VCaP (cell line): ENCODE data around the gene PTDSS2.

Experiments used
- H3K27ac ChIP-seq: fragments of 450-650 bp; 2 replicates; pipeline ENCODE4 v1.5.1; 2017
- CTCF ChIP-seq: fragments of 450-650 bp; conservative IDR thresholded peaks from 2 replicates; pipeline ENCODE4 v1.5.1; 2017; ENCODE audit warnings: mild to moderate bottlenecking, moderate library complexity

PTDSS2 gene

DNA sequence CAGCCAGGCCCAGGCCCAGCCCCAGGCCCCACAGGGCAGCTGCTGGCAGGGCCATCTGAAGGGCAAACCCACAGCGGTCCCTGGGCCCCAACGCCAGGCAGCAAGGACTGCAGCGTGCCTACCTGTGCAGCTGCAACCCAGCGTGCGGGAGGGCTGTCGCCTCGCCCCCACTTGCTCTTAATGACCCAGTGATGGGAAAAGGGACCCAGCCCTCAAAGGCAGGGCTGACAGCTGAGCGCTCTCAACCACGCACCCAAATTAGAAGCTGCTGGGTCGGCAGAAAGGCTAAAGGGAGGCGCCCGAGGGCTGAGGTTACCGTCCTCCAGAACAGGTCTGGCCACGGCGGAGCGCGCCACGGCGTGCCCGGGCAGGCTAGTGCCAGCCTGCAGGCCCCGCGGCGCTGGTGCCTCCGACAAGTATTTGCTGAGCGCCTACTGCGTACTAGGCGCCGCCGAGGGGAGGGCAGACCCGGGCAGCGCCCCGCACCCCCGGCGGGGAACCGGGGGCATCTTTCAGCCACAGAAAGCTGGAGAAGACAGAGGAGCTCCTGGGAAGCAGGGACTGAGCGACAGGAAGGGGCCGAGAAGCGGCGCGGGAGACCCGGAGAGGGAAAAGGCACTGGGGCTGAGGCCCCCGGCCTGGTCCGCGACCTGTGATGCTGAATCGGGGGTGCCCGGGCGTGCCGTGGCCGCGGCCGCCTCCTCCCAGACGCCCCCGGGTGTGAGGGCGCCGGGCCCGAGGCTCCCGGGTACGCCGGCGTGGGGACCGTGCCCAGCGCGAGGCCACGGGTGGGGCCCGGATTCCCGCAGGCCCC, 84.5 kb downstream of the PTDSS2 start:
- TF ChIP-seq CTCF = no peak
- H3K27ac ChIP-seq = peak overlapping the region; percentile 86

DNA sequence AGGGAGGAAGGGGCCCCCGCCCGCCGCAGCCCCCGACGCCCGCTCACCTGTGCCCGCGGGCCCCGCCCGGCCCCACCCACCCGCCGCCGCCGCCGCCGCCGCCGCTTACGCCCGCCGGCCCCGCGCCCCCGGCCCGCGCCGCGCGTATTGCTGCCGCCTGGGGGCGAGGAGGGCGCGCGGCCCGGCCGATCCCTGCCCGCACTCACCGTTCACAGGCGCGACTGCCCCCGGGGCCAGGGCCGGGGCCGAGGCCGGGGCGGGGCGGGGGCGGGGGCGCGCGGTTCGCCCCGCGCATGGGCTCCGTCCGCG, 85.1 kb downstream of the PTDSS2 start:
- H3K27ac ChIP-seq = peak overlapping the region; percentile 86
- no peak; the same call in 1 of the 2 replicates for TF ChIP-seq CTCF

GRCh38 chr11:535519-536454, 85.7 kb downstream of the PTDSS2 start, which contains the start of gene HRAS:
Gene HRAS (minus strand): TSS chr11:535576.
- H3K27ac ChIP-seq = peak within 1 kb of the TSS; percentile 86
- no peak for TF ChIP-seq CTCF

- TF ChIP-seq CTCF = no peak
- H3K27ac ChIP-seq = peak within 1 kb of the TSS; percentile 86
These were observed 87.0 kb downstream of the PTDSS2 start, which contains the start of gene LRRC56 for GRCh38 chr11:536841-537621. Gene LRRC56 (plus strand): TSS chr11:537527. CDS start chr11:540685, 3,158 bp downstream.

DNA sequence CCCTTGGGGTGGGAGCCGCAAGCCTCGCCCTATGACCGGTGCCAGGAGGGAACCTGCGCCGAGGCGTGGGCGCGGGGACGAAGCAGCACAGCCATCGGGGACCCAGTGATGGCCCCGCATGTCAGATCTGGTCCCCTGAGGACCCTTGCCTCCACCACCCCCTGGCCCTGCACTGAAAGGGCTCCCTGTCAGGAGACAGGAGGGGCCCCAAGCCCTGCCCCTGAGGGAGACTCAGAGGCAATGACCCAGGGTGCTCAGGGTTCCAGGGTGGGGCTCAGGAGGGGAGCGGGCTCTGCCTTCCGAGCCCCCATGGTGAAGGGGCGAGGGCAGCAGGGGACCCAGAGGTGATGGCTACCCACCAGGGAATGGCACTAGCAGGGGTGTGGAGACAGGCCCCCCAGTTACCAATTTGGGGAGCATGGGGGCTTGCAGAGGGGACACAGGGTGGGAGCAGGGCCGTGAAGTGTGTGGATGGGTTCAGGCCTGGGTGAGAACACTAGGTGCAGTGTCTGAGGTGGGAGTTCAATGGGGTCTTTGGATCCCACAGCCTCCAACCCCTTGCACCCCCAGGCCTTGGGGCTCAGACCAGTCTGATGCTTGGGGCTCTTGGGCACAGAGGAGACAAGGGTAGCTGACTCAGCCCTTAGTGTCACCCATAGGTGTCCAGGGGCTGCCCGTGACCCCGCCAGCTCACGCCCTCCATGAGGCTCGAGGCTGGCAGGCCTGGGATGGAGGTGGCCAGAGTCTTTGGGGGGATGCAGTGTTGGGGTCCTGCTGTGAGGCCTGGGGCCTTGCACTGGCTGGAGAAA, 87.7 kb downstream of the PTDSS2 start:
- peak overlapping the region; percentile 86 for H3K27ac ChIP-seq
- no peak for TF ChIP-seq CTCF

DNA sequence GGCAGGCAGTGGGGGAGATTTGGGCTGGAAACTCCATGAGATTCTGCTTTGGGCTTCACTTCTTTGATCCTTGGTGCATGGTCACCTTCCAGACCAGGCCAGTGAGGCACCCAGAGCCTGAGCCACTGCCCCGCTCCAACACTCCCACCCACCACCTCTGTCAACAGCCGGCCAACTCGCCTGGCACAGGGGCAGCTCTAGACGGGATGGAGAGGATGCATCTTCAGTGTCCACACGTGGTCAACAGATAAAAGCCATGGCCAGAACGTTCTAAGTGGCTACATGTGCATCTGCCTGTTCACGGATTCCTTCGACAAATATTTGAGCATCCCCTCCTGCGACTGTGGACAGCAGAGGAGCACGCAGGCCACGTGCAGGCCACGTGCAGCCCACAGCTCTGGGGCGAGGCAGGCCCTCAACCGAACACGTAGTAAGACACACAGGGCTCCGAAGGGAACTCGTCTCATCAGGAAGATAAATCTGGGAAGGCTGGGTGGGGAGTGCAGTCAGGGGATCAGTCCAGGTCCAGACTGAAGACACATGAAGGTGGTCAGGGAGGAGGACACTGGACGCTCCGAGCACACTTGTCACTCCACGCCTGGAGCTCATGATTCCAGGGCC, 88.5 kb downstream of the PTDSS2 start:
- peak overlapping the region; percentile 86; the same call in 1 of the 2 replicates for H3K27ac ChIP-seq

More for the DNA sequence above, 88.5 kb downstream of the PTDSS2 start:
- no peak for TF ChIP-seq CTCF
